ENCODE data around the gene MND1. TPM values are rescaled to one million over a fixed set of nuclear protein-coding genes. Genes with fewer than 3 reads are reported as not detected.

Gene MND1
- total and polyA plus RNA-seq, 4 donors, result 0.23 to 1.3 (median 0.81) TPM; not detected in 1

DNA sequence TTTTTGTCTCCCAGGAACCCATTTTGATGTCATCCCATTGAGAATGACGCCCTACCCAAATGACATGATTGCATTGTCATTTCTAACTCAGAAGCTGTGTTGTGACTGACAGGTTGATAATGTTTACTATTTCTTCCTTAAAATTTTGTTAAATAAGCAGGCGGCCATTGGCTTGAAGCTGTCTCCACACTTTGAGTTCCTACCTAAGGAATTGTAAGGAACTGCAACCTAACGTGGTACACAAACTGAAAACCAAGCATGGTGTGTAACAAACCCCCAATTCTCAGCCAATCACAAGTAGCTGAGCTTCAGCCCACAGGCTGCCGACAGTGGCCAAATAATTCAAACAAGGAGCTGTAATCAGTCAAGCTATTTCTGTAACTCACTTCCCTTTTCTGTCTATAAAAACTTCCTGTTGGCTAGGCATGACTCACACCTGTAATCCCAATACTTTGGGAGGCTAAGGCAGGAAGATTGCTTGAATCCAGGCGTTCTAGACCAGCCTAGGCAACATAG lies 2.9 kb upstream of the MND1 start:
- intact Hi-C loops (cut with DNase I), result loop anchor here (5.0 to 10.0 kb wide), 3 partner anchors 93 to 126 kb away; partner anchors contain the start of gene TMEM131L (in 2 of the 2)
- ATAC-seq (ENCODE audit: low FRiP score), result no peak
- no peak for DNase-seq
- Histone ChIP-seq H3K27ac (ENCODE audit: low read depth in 1 of 2, low read length in 2 of 2) (no peak overlapping the region), H3K4me1 (ENCODE audit: control insufficient read depth in 1 of 2, insufficient read depth in 2 of 2, low read length in 2 of 2) (no peaks in the 10 kb centered on the region), H3K36me3 (ENCODE audit: control insufficient read depth in 1 of 2, insufficient read depth in 2 of 2, low read length in 1 of 2) (no peaks in the 10 kb centered on the region), H3K4me3 (ENCODE audit: low read length in 2 of 2) (no peak overlapping the region), H3K27me3 (ENCODE audit: control insufficient read depth in 1 of 2, insufficient read depth in 2 of 2, low read length in 1 of 2) (no peaks in the 10 kb centered on the region), H3K9me3 (ENCODE audit: control insufficient read depth, low read length) (no peaks in the 10 kb centered on the region)
- 57 to 58% methylated on average over 5 of the region's 5 CpGs for WGBS, 2 donors

DNA sequence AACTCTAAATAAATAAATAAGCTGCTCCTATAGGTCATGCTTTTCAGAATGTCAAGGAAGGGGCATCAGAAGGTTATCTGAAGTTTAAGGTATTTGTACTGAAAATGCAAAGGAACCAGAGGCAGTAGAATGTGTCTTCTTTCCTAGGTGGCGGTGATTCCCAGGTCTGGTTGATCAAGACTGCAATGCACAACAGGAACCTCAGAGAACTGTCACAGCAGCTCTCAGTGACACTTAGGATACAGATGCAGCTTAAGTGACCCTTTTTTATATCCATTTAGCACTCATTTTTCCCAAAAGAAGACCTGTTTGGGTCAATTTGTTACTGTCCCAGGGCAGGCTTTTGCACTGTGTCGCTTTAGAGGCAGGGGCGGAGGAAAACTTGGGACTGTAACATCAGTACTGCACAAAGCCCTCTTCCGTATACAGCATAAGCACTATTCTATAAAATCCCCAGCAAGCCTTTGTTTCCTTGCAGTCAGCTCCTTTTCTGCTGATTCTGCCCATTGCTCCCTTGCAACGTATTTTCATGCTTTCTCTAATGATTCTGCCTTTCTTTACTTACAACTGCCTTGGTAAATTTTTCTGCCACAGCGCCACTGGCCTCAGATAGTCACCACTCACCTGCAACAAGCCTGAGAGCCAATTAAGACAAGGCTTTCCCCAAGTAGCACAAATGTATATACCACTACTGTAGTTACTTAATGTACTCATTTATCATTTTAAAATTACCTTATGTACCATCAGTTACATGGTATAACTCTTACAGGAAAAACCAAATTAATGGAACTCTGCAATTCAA lies 1.5 kb upstream of the MND1 start:
- 93 to 97% methylated on average over 6 of the region's 6 CpGs for WGBS, 2 donors
- Histone ChIP-seq H3K4me3 (ENCODE audit: low read length in 2 of 2) (no peak overlapping the region), H3K4me1 (ENCODE audit: control insufficient read depth in 1 of 2, insufficient read depth in 2 of 2, low read length in 2 of 2) (no peaks in the 10 kb centered on the region)

GRCh38 chr4:153345012-153345981 lies 809 bp downstream of the MND1 start:
- Histone ChIP-seq H3K36me3 (ENCODE audit: control insufficient read depth in 1 of 2, insufficient read depth in 2 of 2, low read length in 1 of 2) (no peaks in the 10 kb centered on the region), H3K27me3 (ENCODE audit: control insufficient read depth in 1 of 2, insufficient read depth in 2 of 2, low read length in 1 of 2) (no peaks in the 10 kb centered on the region), H3K9me3 (ENCODE audit: control insufficient read depth, low read length) (no peaks in the 10 kb centered on the region), H3K4me1 (ENCODE audit: control insufficient read depth in 1 of 2, insufficient read depth in 2 of 2, low read length in 2 of 2) (no peaks in the 10 kb centered on the region), H3K27ac (ENCODE audit: low read depth in 1 of 2, low read length in 2 of 2) (no peak overlapping the region), H3K4me3 (ENCODE audit: low read length in 2 of 2) (peak overlapping the region; percentile 71 to 93)
- DNase-seq (peak; percentile 50 to 77), ATAC-seq (ENCODE audit: low FRiP score) (peak; percentile 58)
- 0 to 1% methylated on average over 44 of the region's 44 CpGs for WGBS, 2 donors
- intact Hi-C loops (cut with DNase I), result loop anchor here (2.0 to 10.0 kb wide), 5 partner anchors 57 to 407 kb away; partner anchors contain the start of gene TMEM131L (in 1 of the 2)

More for the DNA sequence above, 1.5 kb upstream of the MND1 start:
- Histone ChIP-seq H3K9me3 (ENCODE audit: control insufficient read depth, low read length) (no peaks in the 10 kb centered on the region), H3K27me3 (ENCODE audit: control insufficient read depth in 1 of 2, insufficient read depth in 2 of 2, low read length in 1 of 2) (no peaks in the 10 kb centered on the region), H3K27ac (ENCODE audit: low read depth in 1 of 2, low read length in 2 of 2) (no peak overlapping the region), H3K36me3 (ENCODE audit: control insufficient read depth in 1 of 2, insufficient read depth in 2 of 2, low read length in 1 of 2) (no peaks in the 10 kb centered on the region)
- DNase-seq (no peak), ATAC-seq (ENCODE audit: low FRiP score) (no peak)
- intact Hi-C loops (cut with DNase I), result loop anchor here (5.0 to 10.0 kb wide), 3 partner anchors 92 to 124 kb away; partner anchors contain the start of gene TMEM131L (in 2 of the 2)

- Histone ChIP-seq H3K27me3 (ENCODE audit: control insufficient read depth in 1 of 2, insufficient read depth in 2 of 2, low read length in 1 of 2) (no peaks in the 10 kb centered on the region), H3K9me3 (ENCODE audit: control insufficient read depth, low read length) (no peaks in the 10 kb centered on the region), H3K4me1 (ENCODE audit: control insufficient read depth in 1 of 2, insufficient read depth in 2 of 2, low read length in 2 of 2) (no peaks in the 10 kb centered on the region), H3K36me3 (ENCODE audit: control insufficient read depth in 1 of 2, insufficient read depth in 2 of 2, low read length in 1 of 2) (no peaks in the 10 kb centered on the region), H3K27ac (ENCODE audit: low read depth in 1 of 2, low read length in 2 of 2) (no peak overlapping the region), H3K4me3 (ENCODE audit: low read length in 2 of 2) (no peak overlapping the region)
- 58 to 61% methylated on average over 2 of the region's 2 CpGs for WGBS, 2 donors
- ATAC-seq (ENCODE audit: low FRiP score) (no peak), DNase-seq (no peak)
- intact Hi-C loops (cut with DNase I), result loop anchor here (5.0 to 10.0 kb wide), 4 partner anchors 56 to 406 kb away; partner anchors contain the start of gene TMEM131L (in 1 of the 2)
Observed at GRCh38 chr4:153346031-153346430, 1.5 kb downstream of the MND1 start.

DNA sequence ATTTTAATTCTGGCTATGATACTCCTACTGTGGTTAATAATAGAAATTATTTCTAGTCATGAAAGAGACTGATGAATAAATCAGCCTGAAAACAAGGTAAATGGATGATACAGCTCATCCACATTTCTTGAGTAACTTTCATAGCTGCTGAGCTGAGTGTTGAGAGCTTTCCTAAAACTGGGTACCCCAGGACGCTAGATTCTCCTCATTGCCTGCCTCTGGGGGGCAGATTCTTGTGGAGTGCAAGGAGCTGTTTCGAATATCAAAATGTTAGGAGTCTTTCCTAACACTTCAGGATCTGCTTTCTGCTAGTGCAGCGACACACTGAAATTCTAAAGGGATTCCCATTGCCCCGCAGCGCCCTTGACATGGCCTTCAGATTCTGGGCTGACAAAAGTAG lies 2.1 kb downstream of the MND1 start:
- no peaks in the 10 kb centered on the region for H3K4me1 ChIP-seq (ENCODE audit: control insufficient read depth in 1 of 2, insufficient read depth in 2 of 2, low read length in 2 of 2)
- H3K4me3 ChIP-seq (ENCODE audit: low read length in 2 of 2), result no peak overlapping the region
- intact Hi-C loops (cut with DNase I), result loop anchor here (5.0 to 10.0 kb wide), 4 partner anchors 56 to 406 kb away; partner anchors contain the start of gene TMEM131L (in 1 of the 2)
- 69 to 76% methylated on average over 5 of the region's 5 CpGs for WGBS, 2 donors
- H3K27ac ChIP-seq (ENCODE audit: low read depth in 1 of 2, low read length in 2 of 2), result no peak overlapping the region
- ATAC-seq (ENCODE audit: low FRiP score) (no peak), DNase-seq (no peak)
- H3K27me3 ChIP-seq (ENCODE audit: control insufficient read depth in 1 of 2, insufficient read depth in 2 of 2, low read length in 1 of 2), result no peaks in the 10 kb centered on the region
- no peaks in the 10 kb centered on the region for H3K36me3 ChIP-seq (ENCODE audit: control insufficient read depth in 1 of 2, insufficient read depth in 2 of 2, low read length in 1 of 2)
- no peaks in the 10 kb centered on the region for H3K9me3 ChIP-seq (ENCODE audit: control insufficient read depth, low read length)

GRCh38 chr4:153347117-153347516 lies 2.6 kb downstream of the MND1 start:
- Histone ChIP-seq H3K4me3 (ENCODE audit: low read length in 2 of 2) (no peak overlapping the region), H3K27ac (ENCODE audit: low read depth in 1 of 2, low read length in 2 of 2) (no peak overlapping the region), H3K36me3 (ENCODE audit: control insufficient read depth in 1 of 2, insufficient read depth in 2 of 2, low read length in 1 of 2) (no peaks in the 10 kb centered on the region), H3K9me3 (ENCODE audit: control insufficient read depth, low read length) (no peaks in the 10 kb centered on the region), H3K4me1 (ENCODE audit: control insufficient read depth in 1 of 2, insufficient read depth in 2 of 2, low read length in 2 of 2) (no peaks in the 10 kb centered on the region), H3K27me3 (ENCODE audit: control insufficient read depth in 1 of 2, insufficient read depth in 2 of 2, low read length in 1 of 2) (no peaks in the 10 kb centered on the region)
- intact Hi-C loops (cut with DNase I), result loop anchor here (5.0 to 10.0 kb wide), 4 partner anchors 55 to 405 kb away; partner anchors contain the start of gene TMEM131L (in 1 of the 2)
- DNase-seq, result no peak
- ATAC-seq (ENCODE audit: low FRiP score), result no peak

- Histone ChIP-seq H3K9me3 (ENCODE audit: control insufficient read depth, low read length) (no peaks in the 10 kb centered on the region), H3K36me3 (ENCODE audit: control insufficient read depth in 1 of 2, insufficient read depth in 2 of 2, low read length in 1 of 2) (no peaks in the 10 kb centered on the region), H3K27ac (ENCODE audit: low read depth in 1 of 2, low read length in 2 of 2) (no peak overlapping the region), H3K4me1 (ENCODE audit: control insufficient read depth in 1 of 2, insufficient read depth in 2 of 2, low read length in 2 of 2) (no peaks in the 10 kb centered on the region), H3K4me3 (ENCODE audit: low read length in 2 of 2) (no peak overlapping the region), H3K27me3 (ENCODE audit: control insufficient read depth in 1 of 2, insufficient read depth in 2 of 2, low read length in 1 of 2) (no peaks in the 10 kb centered on the region)
- 79 to 95% methylated on average over 4 of the region's 4 CpGs for WGBS, 2 donors
- no peak for DNase-seq
- intact Hi-C loops (cut with DNase I), result loop anchor here (5.0 to 10.0 kb wide), 4 partner anchors 54 to 404 kb away; partner anchors contain the start of gene TMEM131L (in 1 of the 2)
- no peak for ATAC-seq (ENCODE audit: low FRiP score)
Observed at GRCh38 chr4:153348006-153348405, 3.5 kb downstream of the MND1 start.

DNA sequence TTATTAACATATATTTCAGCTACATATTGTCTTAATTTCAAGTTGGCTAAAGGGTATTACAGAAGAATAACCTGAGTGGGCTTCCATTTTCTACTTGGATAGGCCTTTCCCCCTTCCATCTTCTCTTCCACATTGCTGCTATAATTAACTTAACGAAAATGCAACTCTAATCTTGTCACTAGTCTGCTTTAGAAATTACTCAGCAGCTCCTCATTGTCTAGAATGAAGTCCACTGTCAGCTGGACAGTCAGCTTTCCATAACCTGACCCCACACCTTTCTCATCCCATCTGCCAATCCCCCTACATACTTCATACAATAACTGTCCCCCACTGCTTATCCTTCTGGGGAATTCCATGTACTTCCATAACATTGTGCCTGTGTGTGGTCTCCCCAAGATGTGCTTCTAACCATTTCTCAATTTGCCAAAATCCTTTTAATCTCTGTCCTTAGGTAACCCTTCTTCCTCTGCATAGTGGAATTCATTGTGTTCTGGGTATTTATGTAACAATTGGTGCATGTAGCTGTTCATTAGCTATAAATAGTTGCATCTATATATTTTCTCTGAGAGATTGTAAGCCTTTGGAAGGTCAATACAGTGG lies 4.8 kb downstream of the MND1 start:
- Histone ChIP-seq H3K4me1 (ENCODE audit: control insufficient read depth in 1 of 2, insufficient read depth in 2 of 2, low read length in 2 of 2) (no peaks in the 10 kb centered on the region), H3K27me3 (ENCODE audit: control insufficient read depth in 1 of 2, insufficient read depth in 2 of 2, low read length in 1 of 2) (no peaks in the 10 kb centered on the region), H3K4me3 (ENCODE audit: low read length in 2 of 2) (no peak overlapping the region), H3K9me3 (ENCODE audit: control insufficient read depth, low read length) (no peaks in the 10 kb centered on the region), H3K36me3 (ENCODE audit: control insufficient read depth in 1 of 2, insufficient read depth in 2 of 2, low read length in 1 of 2) (no peaks in the 10 kb centered on the region), H3K27ac (ENCODE audit: low read depth in 1 of 2, low read length in 2 of 2) (no peak overlapping the region)
- intact Hi-C loops (cut with DNase I), result loop anchor here (5.0 to 10.0 kb wide), 4 partner anchors 53 to 403 kb away; partner anchors contain the start of gene TMEM131L (in 1 of the 2)
- 96 to 97% methylated on average over 1 of the region's 1 CpG for WGBS, 2 donors
- ATAC-seq (ENCODE audit: low FRiP score) (no peak), DNase-seq (no peak)
